Midbrain (tissue), 1 donor: Measurements from ENCODE around the gene FSTL4.

ENCODE experiments used
- DNase-seq: peaks from one replicate; lab custom pipeline; 2025; lab: John Stamatoyannopoulos, UW

FSTL4 gene

GRCh38 chr5:133341296-133341695, 271.0 kb downstream of the FSTL4 start:
- no peak for DNase-seq

- no peak for DNase-seq
Measured at GRCh38 chr5:133340822-133341221, 271.5 kb downstream of the FSTL4 start.

GRCh38 chr5:133340002-133340755, 272.2 kb downstream of the FSTL4 start:
- no peak for DNase-seq

- no peak for DNase-seq
Measured at GRCh38 chr5:133338504-133339355, 273.6 kb downstream of the FSTL4 start.

GRCh38 chr5:133337795-133338445, 274.4 kb downstream of the FSTL4 start:
- no peak for DNase-seq

- no peak for DNase-seq
Measured at GRCh38 chr5:133336969-133337410, 275.4 kb downstream of the FSTL4 start.

- DNase-seq, result no peak
Measured at GRCh38 chr5:133336121-133336968, 276.0 kb downstream of the FSTL4 start.

GRCh38 chr5:133334796-133335639, 277.3 kb downstream of the FSTL4 start:
- no peak for DNase-seq

- no peak for DNase-seq
Measured at GRCh38 chr5:133333326-133334150, 278.8 kb downstream of the FSTL4 start.

- DNase-seq, result no peak
Measured at GRCh38 chr5:133332439-133333024, 279.8 kb downstream of the FSTL4 start.

- no peak for DNase-seq
Measured at GRCh38 chr5:133331941-133332340, 280.4 kb downstream of the FSTL4 start.

- no peak for DNase-seq
Measured at GRCh38 chr5:133330956-133331355, 281.4 kb downstream of the FSTL4 start.

- no peak for DNase-seq
Measured at GRCh38 chr5:133328800-133329199, 283.5 kb downstream of the FSTL4 start.

GRCh38 chr5:133327946-133328401, 284.4 kb downstream of the FSTL4 start:
- DNase-seq, result no peak

- no peak for DNase-seq
Measured at GRCh38 chr5:133326361-133326760, 286.0 kb downstream of the FSTL4 start.

GRCh38 chr5:133325864-133326263, 286.5 kb downstream of the FSTL4 start:
- DNase-seq, result no peak

GRCh38 chr5:133324926-133325325, 287.4 kb downstream of the FSTL4 start:
- DNase-seq, result no peak

- DNase-seq, result no peak
Measured at GRCh38 chr5:133323494-133324457, 288.6 kb downstream of the FSTL4 start.
